GM08714 (cell line): ENCODE results near the gene HBZ.
"Not testable (repeated sequence)": the region's sequence is repeated elsewhere in the genome, so short reads cannot be mapped to it uniquely, and the experiment has no call there.

Experiments
- H3K4me3 ChIP-seq: fragments of 200-500 bp; sonication (Bioruptor generic); 2 replicates; pipeline ENCODE4 v1.5.1; 2014; ENCODE audit warnings: mild to moderate bottlenecking, low read length, inconsistent platforms
- ZNF274 ChIP-seq: IDR thresholded peaks from 2 replicates; pipeline ENCODE4 v1.6.1; 2012; ENCODE audit warnings: mild to moderate bottlenecking, low read depth, low read length

The HBZ gene

DNA sequence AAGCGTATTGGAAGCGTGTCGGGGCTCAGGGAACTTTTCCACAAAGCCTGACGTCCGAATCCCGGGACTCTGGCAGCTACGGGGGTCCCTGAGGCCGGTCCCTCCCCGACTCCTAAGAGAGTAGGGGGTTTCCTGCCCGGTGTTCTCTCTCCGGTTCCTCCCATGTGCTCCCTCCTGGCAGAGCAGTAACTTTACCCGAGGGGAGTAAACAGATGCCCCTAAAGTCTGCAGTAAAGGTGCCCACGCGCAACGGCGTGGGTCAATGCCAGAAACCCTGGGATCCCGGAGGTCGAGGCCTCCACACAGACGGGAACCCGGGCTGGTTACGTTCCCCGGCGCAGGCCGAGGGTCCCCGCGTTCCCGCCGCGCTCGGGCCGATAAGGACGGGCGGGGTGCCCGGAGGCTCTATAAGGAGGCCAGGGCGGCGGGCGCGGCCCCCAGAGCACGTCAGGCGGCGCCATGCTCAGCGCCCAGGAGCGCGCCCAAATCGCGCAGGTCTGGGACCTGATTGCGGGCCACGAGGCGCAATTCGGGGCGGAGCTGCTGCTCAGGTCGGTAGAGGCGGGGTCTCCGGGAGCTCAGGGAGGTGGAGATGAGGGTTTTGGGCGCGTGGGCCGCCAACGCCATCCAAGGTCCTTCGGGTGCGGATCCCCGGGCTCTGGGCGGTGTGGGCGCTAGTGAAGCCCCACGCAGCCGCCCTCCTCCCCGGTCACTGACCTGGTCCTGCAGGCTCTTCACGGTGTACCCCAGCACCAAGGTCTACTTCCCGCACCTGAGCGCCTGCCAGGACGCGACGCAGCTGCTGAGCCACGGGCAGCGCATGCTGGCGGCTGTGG, 13.3 kb downstream of the HBZ start, which contains the start of gene HBM:
HBM (plus strand) TSS at position 440 of the 836 bp plus-strand sequence; CDS start at position 460, 20 bp downstream.
- no peak within 1 kb of the TSS for H3K4me3 ChIP-seq

DNA sequence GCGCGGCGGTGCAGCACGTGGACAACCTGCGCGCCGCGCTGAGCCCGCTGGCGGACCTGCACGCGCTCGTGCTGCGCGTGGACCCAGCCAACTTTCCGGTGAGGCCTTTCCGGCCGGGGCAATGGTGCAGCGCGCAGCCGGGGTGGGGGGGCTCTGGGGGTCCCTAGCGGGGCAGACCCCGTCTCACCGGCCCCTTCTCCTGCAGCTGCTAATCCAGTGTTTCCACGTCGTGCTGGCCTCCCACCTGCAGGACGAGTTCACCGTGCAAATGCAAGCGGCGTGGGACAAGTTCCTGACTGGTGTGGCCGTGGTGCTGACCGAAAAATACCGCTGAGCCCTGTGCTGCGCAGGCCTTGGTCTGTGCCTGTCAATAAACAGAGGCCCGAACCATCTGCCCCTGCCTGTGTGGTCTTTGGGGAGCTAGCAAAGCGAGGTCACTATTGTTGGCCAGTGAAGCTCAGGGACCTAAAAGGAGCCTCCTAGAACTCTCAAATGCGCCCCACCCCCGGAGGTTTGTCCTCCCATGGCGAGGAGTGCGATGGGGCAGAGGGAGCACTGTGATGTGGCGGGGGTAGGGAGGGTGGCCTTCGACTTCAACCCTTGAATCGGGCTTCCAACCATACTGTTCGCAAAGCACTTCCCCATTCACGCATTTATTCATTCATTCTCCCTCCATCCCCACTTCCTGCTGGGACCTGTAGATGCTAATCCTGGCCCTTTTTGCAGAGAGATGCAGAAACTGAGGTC, 14.1 kb downstream of the HBZ start:
- TF ChIP-seq ZNF274, result no peak
- H3K4me3 ChIP-seq, result no peak overlapping the region

More for the DNA sequence above, 13.3 kb downstream of the HBZ start, which contains the start of gene HBM:
- no peak for TF ChIP-seq ZNF274

GRCh38 chr16:167122-167690, 14.8 kb downstream of the HBZ start:
- no peak overlapping the region for H3K4me3 ChIP-seq
- TF ChIP-seq ZNF274, result no peak

- TF ChIP-seq ZNF274, result no peak
- no peak overlapping the region for H3K4me3 ChIP-seq
Measured at GRCh38 chr16:168424-168823, 16.0 kb downstream of the HBZ start.

DNA sequence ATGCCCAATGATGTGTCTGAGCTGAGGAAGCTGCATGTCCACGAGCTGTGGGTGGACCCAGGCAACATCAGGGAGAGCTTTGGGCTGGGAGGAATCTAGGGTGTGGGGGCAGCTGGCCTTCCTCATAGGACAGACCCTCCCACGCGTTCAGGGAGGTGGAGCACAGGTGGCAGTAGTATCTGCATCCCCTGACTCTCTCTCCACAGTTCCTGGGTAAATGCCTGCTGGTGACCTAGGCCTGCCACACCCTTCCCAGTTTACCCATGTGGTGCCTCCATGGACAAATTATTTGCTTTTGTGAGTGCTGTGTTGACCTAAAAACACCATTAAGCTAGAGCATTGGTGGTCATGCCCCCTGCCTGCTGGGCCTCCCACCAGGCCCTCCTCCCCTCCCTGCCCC, 16.6 kb downstream of the HBZ start:
- H3K4me3 ChIP-seq, result no peak overlapping the region
- TF ChIP-seq ZNF274, result no peak

- not testable (repeated sequence) for H3K4me3 ChIP-seq
Measured at GRCh38 chr16:170088-170507, 17.7 kb downstream of the HBZ start.

DNA sequence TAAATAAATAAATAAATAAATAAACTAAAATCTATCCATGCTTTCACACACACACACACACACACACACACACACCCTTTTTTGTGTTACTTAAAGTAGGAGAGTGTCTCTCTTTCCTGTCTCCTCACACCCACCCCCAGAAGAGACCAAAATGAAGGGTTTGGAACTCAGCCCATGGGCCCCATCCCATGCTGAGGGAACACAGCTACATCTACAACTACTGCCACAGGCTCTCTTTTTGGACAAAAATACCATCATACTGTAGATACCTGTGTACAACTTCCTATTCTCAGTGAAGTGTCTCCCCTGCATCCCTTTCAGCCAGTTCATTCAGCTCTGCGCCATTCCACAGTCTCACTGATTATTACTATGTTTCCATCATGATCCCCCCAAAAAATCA, 18.3 kb downstream of the HBZ start:
- H3K4me3 ChIP-seq, result no peak overlapping the region
- no peak for TF ChIP-seq ZNF274

GRCh38 chr16:172374-172941, 20.0 kb downstream of the HBZ start, which contains the start of gene HBA2:
Gene HBA2 (plus strand): TSS chr16:172876. CDS start chr16:172913, 37 bp downstream.
- H3K4me3 ChIP-seq, result not testable (repeated sequence)

DNA sequence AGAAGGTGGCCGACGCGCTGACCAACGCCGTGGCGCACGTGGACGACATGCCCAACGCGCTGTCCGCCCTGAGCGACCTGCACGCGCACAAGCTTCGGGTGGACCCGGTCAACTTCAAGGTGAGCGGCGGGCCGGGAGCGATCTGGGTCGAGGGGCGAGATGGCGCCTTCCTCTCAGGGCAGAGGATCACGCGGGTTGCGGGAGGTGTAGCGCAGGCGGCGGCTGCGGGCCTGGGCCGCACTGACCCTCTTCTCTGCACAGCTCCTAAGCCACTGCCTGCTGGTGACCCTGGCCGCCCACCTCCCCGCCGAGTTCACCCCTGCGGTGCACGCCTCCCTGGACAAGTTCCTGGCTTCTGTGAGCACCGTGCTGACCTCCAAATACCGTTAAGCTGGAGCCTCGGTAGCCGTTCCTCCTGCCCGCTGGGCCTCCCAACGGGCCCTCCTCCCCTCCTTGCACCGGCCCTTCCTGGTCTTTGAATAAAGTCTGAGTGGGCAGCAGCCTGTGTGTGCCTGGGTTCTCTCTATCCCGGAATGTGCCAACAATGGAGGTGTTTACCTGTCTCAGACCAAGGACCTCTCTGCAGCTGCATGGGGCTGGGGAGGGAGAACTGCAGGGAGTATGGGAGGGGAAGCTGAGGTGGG, 20.9 kb downstream of the HBZ start:
- H3K4me3 ChIP-seq, result not testable (repeated sequence)

DNA sequence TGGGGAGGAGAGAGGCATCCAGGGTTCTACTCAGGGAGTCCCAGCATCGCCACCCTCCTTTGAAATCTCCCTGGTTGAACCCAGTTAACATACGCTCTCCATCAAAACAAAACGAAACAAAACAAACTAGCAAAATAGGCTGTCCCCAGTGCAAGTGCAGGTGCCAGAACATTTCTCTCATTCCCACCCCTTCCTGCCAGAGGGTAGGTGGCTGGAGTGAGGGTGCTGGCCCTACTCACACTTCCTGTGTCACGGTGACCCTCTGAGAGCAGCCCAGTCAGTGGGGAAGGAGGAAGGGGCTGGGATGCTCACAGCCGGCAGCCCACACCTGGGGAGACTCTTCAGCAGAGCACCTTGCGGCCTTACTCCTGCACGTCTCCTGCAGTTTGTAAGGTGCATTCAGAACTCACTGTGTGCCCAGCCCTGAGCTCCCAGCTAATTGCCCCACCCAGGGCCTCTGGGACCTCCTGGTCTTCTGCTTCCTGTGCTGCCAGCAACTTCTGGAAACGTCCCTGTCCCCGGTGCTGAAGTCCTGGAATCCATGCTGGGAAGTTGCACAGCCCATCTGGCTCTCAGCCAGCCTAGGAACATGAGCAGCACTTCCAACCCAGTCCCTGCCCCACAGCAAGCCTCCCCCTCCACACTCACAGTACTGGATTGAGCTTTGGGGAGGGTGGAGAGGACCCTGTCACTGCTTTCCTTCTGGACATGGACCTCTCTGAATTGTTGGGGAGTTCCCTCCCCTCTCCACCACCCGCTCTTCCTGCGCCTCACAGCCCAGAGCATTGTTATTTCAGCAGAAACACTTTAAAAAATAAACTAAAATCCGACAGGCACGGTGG, 21.7 kb downstream of the HBZ start:
- H3K4me3 ChIP-seq, result not testable (repeated sequence)

DNA sequence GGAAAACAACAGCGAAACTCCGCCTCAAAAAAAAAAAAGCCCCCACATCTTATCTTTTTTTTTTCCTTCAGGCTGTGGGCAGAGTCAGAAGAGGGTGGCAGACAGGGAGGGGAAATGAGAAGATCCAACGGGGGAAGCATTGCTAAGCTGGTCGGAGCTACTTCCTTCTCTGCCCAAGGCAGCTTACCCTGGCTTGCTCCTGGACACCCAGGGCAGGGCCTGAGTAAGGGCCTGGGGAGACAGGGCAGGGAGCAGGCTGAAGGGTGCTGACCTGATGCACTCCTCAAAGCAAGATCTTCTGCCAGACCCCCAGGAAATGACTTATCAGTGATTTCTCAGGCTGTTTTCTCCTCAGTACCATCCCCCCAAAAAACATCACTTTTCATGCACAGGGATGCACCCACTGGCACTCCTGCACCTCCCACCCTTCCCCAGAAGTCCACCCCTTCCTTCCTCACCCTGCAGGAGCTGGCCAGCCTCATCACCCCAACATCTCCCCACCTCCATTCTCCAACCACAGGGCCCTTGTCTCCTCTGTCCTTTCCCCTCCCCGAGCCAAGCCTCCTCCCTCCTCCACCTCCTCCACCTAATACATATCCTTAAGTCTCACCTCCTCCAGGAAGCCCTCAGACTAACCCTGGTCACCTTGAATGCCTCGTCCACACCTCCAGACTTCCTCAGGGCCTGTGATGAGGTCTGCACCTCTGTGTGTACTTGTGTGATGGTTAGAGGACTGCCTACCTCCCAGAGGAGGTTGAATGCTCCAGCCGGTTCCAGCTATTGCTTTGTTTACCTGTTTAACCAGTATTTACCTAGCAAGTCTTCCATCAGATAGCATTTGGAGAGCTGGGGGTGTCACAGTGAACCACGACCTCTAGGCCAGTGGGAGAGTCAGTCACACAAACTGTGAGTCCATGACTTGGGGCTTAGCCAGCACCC, 22.8 kb downstream of the HBZ start:
- no peak for TF ChIP-seq ZNF274
- no peak overlapping the region for H3K4me3 ChIP-seq

DNA sequence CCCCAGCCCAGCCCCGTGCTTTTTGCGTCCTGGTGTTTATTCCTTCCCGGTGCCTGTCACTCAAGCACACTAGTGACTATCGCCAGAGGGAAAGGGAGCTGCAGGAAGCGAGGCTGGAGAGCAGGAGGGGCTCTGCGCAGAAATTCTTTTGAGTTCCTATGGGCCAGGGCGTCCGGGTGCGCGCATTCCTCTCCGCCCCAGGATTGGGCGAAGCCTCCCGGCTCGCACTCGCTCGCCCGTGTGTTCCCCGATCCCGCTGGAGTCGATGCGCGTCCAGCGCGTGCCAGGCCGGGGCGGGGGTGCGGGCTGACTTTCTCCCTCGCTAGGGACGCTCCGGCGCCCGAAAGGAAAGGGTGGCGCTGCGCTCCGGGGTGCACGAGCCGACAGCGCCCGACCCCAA, 23.6 kb downstream of the HBZ start:
- not testable (repeated sequence) for H3K4me3 ChIP-seq

DNA sequence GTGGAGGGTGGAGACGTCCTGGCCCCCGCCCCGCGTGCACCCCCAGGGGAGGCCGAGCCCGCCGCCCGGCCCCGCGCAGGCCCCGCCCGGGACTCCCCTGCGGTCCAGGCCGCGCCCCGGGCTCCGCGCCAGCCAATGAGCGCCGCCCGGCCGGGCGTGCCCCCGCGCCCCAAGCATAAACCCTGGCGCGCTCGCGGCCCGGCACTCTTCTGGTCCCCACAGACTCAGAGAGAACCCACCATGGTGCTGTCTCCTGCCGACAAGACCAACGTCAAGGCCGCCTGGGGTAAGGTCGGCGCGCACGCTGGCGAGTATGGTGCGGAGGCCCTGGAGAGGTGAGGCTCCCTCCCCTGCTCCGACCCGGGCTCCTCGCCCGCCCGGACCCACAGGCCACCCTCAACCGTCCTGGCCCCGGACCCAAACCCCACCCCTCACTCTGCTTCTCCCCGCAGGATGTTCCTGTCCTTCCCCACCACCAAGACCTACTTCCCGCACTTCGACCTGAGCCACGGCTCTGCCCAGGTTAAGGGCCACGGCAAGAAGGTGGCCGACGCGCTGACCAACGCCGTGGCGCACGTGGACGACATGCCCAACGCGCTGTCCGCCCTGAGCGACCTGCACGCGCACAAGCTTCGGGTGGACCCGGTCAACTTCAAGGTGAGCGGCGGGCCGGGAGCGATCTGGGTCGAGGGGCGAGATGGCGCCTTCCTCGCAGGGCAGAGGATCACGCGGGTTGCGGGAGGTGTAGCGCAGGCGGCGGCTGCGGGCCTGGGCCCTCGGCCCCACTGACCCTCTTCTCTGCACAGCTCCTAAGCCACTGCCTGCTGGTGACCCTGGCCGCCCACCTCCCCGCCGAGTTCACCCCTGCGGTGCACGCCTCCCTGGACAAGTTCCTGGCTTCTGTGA, 24.3 kb downstream of the HBZ start, which contains the start of gene HBA1:
HBA1 (plus strand) TSS at position 204 of the 906 bp plus-strand sequence; CDS start at position 241, 37 bp downstream.
- H3K4me3 ChIP-seq, result not testable (repeated sequence)
